RWPE1 (cell line): Measurements from ENCODE around the gene SKI.

Experiments
- CTCF ChIA-PET: fragments of 350-600 bp; sonication (Branson Sonifier 250); formaldehyde crosslinking; extraction: SDS; loops from one replicate; lab custom pipeline; 2021; lab: Yijun Ruan, JAX
- POLR2A ChIA-PET: fragments of 400-600 bp; formaldehyde crosslinking; extraction: SDS; loops from one replicate; lab custom pipeline; 2020; ENCODE audit warnings: antibody characterized with exemption; ENCODE audit not compliant: low non-redundant PET; lab: Yijun Ruan, JAX
- DNase-seq: peaks from one replicate; pipeline ENCODE4 v3.0.0; 2012; ENCODE audit warnings: low spot score
- H3K27ac ChIP-seq: fragments of 450-650 bp; 2 replicates; pipeline ENCODE4 v1.5.1; 2017
- TF ChIP-seq, protein P1 (sequence below): fragments of 450-650 bp; conservative IDR thresholded peaks from 2 replicates; pipeline ENCODE4 v1.5.1; 2017; ENCODE audit warnings: low read depth, mild to moderate bottlenecking

Gene SKI

DNA sequence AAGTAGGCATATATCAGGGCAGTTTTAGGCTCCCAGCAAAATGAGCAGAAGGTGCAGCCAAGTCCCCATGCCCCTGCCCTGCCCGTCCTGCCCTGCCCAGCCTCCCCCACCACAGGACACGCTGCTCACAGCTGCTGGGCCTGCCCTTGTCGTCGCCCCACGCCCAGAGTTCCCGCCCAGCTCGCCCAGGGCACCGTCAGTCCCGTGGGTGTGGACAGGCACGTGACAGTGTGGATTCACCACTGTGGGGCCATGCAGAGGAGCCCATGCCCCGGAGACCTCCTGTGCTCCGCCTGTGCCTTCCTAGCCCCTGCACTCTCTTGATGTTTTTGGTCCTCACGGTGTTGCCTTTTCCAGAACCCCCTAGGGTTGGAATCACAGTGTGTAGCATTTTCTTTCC lies 40.5 kb upstream of the SKI start:
- ChIA-PET CTCF (no interaction called here), POLR2A (no interaction called here)
- TF ChIP-seq, protein P1, sequence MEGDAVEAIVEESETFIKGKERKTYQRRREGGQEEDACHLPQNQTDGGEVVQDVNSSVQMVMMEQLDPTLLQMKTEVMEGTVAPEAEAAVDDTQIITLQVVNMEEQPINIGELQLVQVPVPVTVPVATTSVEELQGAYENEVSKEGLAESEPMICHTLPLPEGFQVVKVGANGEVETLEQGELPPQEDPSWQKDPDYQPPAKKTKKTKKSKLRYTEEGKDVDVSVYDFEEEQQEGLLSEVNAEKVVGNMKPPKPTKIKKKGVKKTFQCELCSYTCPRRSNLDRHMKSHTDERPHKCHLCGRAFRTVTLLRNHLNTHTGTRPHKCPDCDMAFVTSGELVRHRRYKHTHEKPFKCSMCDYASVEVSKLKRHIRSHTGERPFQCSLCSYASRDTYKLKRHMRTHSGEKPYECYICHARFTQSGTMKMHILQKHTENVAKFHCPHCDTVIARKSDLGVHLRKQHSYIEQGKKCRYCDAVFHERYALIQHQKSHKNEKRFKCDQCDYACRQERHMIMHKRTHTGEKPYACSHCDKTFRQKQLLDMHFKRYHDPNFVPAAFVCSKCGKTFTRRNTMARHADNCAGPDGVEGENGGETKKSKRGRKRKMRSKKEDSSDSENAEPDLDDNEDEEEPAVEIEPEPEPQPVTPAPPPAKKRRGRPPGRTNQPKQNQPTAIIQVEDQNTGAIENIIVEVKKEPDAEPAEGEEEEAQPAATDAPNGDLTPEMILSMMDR = no peak
- peak overlapping the region; percentile 97 for H3K27ac ChIP-seq
- DNase-seq = no peak

DNA sequence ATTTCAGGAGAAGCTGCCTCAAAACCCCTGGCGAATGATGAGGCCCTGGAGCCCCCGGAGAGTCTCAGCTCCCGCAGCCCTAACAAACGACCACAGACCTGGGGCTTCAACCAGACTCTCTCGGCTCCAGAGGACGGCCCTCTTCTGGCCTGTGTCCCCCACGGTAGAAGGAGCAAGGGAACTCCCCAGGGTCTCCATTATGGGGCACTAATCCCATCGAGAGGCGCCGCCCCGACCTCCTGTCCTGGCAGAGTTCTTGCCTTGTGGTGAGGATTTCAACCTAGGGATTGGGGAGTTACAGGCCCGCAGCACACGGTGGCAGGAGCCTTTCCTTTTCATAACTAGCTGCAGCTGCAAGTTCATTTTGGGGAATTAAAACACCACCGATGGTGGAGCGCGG lies 39.8 kb upstream of the SKI start:
- no peak for DNase-seq
- CTCF ChIA-PET = interaction anchor here (2.3 kb wide), 1 partner anchor 14 kb away, joined by 15 read pairs; no protein-coding TSS in a partner anchor
- POLR2A ChIA-PET = no interaction called here
- TF ChIP-seq, protein P1 = no peak
- H3K27ac ChIP-seq = peak overlapping the region; percentile 97

DNA sequence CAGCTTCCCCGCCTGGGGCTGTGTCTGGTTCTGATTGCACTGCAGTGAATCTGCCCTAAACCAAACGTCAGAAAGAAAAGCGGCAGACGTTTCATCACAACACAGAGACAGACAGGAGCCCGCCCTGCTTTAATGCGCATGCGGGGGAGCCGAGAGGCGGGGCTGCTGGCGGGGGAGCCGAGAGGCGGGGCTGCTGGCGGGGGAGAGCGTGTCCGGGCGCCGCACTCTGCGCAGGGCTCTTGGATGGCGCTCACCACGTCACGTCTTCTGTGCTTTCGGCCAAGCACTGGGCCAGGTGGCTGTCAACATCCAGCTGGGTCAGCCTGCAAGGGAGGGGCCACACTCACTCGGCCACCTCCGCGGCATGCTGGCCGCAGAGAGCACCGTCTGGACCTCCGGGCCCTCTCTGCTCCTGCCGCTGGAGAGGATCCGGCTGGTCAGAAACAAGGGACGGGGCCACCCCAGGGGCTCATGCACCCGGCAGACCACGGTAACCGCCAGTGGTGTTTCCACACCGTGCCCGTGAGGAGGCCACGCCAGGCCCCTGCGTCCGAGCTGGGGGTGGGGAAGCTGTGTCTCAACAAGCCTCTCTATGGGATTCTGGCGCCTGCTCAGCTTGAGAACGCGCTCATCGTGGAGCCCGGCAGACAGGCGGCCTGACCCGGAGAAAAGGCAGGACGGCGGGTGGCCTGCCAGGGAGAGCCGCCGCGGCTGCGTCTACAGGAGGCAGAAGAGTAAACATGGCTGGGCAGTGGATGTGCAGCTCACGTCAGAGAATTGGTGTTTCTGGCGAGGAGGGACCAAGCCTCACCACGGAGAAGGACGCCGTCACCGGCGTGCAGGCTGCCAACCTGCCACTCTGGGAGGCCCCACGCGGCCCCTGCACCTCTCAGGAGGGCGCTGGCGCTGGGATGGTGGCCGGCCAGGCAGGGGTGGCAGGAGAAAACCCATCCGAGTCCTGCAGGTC lies 38.4 kb upstream of the SKI start:
- CTCF ChIA-PET = interaction anchor here (0.6 to 2.3 kb wide), 4 partner anchors 16 to 133 kb away, joined by 3 to 15 read pairs (median 6); no protein-coding TSS in a partner anchor
- DNase-seq = peak; percentile 93
- peak overlapping the region; percentile 97 for H3K27ac ChIP-seq
- TF ChIP-seq, protein P1 = no peak
- POLR2A ChIA-PET = interaction anchor here (0.6 to 1.0 kb wide), 3 partner anchors 9 to 369 kb away, joined by 3 to 5 read pairs (median 3); partner anchors contain the start of genes MORN1 and RER1

DNA sequence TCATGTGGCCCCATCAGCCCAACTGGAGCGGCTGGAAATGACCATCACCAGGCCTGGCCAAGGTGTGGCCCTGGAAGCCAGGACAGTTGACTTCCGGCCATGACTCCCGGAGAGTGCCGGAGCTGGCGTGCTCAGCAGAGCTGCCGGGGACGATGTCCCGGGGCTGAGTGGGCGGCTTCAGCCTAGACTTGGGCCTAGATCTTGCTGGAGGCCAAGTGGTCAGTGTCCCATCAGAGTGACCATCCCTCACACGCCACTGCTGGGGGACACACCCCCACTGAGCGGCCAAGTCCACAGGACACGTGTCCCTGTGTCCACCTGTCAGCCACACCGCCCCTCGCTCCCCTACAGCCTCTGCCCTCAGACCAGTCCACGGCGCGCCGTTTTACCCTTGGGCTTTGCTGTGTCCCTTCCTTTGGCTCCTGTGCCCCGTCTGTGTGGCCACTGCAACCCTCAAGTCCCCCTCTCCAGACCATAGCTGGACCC lies 37.6 kb upstream of the SKI start:
- CTCF ChIA-PET = interaction anchor here (2.3 kb wide), 1 partner anchor 16 kb away, joined by 15 read pairs; no protein-coding TSS in a partner anchor
- POLR2A ChIA-PET = interaction anchor here (1.0 kb wide), 1 partner anchor 201 kb away, joined by 3 read pairs; the partner anchor contains the start of genes MORN1 and RER1
- TF ChIP-seq, protein P1 = no peak
- no peak for DNase-seq
- H3K27ac ChIP-seq = peak overlapping the region; percentile 97

DNA sequence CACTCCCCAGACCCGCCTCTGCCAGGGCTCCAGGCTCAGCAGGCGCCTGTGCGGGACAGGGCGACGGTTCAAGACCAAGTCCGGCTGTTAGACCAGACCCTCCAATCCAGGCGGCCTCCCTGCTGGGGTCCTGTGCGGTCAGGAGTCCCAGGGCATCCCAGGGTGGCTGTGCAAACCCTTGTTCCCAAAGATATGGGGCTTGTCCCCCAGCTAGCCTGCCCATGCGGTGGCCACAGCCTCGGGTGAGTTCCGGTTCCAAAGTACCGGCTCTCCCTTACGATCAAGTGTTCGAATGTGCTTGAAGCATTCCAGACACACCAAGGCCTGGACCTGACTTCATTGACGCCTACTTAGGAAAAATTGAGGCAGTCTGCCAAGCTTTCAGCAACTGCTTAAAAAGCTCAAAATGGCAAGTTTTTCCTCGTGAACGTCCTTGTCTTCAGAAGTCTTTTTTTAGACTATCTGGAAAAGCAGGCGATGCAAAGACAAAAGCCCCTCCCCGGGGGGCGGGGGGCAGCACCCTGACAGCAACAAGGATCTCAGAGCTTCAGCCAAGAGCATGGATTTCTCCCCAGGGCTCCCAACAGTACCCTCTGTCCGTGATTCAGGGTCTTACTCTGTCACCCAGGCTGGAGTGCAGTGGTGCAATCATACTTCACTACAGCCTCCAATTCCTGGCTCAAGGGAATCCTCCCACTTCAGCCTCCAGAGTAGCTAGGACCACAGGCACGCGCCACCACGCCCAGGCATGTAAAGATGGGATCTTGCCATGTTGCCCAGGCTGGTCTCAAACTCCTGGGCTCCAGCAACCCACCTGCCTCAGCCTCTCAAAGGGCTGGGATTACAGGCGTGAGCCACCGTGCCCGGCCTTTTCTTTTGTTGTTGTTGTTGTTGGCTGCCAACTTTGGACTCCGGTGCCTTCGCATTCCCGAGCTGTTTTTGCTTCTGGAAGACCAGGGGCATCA lies 35.8 kb upstream of the SKI start:
- POLR2A ChIA-PET = no interaction called here
- peak overlapping the region; percentile 97 for H3K27ac ChIP-seq
- TF ChIP-seq, protein P1 = no peak
- CTCF ChIA-PET = interaction anchor here (2.0 kb wide), 1 partner anchor 190 kb away, joined by 11 read pairs; no protein-coding TSS in a partner anchor
- no peak for DNase-seq
